Eye (tissue), 1 donor: Measurements from ENCODE around the gene BRICD5.

Source experiments
- DNase-seq: peaks from one replicate; pipeline ENCODE4 v3.0.0-alpha.2; 2015

The BRICD5 gene

GRCh38 chr16:2196981-2197511, 13.6 kb downstream of the BRICD5 start:
- no peak for DNase-seq

- DNase-seq = peak; percentile 46
Observed at GRCh38 chr16:2196162-2196980, 14.3 kb downstream of the BRICD5 start, which contains the start of gene CASKIN1. Gene CASKIN1 (minus strand): TSS chr16:2196605. CDS start chr16:2196432, 173 bp downstream.

DNA sequence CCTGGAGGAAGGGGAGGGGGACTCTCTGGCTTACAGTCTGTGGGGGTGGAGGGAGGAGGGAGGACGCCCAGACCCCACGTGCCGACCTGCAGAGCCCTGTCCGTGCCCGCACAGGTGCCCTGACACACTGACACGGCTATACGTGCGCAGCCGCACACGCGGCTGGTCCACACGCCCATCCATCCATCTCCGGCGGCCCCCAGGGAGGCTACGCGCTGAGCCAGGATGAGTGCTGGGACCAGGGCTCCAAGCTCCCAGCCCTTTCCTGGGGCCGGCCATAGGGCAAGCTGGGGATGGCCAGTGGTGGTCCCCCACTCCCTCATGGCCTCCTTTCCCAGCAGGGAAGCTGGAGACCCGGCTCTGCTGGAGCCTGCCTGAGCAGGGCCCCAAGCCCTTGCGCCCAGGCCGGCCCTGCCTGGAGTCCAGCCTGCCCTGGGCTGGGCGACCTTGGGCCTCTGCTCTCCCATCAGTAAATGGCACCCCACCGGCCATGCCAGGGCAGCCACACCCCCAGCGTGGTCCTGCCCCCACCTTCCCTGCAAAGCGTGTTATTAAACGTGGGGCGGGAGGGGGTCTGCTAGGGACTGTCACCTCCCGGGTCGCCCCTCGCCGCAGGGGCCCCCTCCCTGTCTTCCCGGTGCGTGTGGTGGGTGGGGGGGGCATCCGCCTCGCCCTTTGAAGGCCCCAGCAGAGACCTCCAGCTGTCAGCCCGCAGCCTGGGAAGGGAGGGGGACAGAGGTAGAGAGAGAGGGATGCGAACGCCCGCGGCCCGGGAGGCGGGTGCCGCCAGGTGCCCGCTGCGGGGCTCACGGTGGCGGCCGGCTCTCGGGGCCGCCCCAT, 15.1 kb downstream of the BRICD5 start:
- DNase-seq = peak; percentile 58

DNA sequence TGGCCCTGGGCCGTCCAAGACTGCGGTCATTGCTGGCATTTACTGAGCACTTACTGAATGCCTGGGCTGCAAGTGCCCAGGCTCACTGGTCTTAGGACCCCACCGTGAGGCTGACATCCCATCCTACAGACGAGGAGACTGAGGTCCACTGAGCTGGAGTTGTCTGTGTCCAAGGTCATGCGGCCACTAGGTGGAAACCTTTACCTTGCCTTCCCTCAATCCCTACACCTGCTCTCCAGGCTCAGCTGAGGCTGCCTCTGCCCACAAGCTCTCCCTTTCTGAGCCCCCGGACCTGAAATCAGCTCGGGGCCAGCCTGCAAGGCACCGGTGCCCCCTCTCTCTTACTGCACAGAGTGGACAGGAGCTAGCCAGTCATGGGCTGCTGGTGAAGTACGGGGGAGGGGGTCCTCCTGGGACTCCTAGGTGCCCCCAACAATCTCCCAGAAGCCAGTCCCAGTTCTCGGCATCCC, 15.8 kb downstream of the BRICD5 start:
- DNase-seq = peak; percentile 64

- DNase-seq = peak; percentile 38
Observed at GRCh38 chr16:2194166-2194834, 16.4 kb downstream of the BRICD5 start.

DNA sequence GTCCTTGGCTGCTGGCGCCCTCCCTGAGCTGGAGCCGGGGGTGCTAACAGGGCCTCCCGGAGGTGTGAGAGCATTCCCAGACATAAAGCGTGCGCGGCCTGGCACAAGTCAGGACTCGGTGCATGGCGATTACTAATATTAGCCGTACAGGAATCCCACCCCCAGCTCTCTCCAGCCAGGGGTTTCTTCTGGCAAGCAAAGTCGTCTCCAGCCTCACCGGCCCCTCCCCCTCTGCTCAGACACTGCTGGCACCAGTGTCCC, 19.3 kb downstream of the BRICD5 start:
- DNase-seq = no peak

DNA sequence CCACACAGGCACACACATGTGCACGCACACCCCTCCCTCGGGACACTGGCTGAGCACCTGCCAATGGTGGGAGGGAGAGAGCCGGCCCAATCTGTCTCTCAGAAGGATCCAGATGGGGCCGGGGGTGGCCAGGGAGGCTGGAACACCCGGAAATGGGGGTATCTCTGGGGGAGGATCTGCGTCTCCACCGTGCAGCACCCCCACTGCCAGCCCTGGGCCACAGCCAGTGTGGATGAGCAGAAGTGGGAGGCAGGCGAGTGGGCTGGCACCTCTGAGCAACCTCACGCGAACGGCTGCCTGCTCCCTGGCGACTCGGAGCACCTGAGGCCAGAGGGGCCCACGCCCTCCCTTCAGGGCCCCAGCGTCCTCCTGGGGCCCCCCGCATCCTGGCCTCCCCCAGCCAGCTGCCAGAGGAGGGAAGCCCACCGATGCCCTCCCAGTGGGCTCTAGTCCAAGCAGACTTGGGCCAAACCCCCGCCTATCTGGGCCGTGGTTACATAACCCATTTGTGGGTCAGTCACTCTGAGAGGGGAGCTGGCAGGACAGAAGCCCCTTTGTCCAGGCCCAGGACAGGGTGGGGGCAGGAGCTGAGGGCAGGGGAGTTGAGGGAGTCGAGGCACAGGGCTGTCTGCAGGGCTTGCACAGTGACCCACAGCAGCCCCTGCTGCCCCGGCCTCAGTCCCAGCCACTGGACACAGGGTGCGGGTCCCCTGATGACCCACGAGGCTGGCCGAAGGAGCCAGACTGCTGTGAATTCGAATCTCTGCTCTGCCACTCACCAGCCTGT, 19.8 kb downstream of the BRICD5 start:
- DNase-seq = no peak

GRCh38 chr16:2190002-2190658, 20.5 kb downstream of the BRICD5 start:
- no peak for DNase-seq

DNA sequence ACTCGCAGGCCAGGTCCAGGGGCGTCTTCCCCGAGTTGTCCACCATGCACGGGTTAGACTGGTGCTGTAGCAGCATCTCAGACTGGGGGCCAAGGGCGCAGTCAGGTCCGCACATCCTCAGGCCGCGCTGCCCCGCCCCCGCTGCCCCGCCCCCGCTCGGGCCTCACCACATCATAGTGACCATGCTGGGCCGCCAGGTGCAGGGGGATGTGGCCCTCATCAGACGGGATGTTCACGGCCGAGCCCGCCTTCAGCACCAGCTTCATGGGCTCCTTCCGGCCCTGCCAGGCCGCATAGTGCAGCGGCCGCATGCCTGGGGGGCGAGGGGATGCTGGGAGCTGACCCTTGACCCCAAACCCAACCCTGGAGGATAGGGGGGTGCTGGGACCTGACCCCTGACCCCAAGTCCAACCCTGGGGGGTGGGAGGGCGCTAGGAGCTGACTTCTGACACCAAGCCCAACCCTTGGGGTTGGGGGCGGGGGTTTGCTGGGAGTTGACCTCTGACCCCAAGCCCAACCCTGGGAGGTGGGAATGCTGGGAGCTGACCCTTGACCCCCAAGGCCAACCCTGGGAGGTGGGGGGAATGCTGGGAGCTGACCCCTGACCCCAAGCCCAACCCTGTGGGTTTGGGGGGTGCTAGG, 21.3 kb downstream of the BRICD5 start:
- no peak for DNase-seq

- no peak for DNase-seq
Observed at GRCh38 chr16:2188395-2188794, 22.3 kb downstream of the BRICD5 start.

DNA sequence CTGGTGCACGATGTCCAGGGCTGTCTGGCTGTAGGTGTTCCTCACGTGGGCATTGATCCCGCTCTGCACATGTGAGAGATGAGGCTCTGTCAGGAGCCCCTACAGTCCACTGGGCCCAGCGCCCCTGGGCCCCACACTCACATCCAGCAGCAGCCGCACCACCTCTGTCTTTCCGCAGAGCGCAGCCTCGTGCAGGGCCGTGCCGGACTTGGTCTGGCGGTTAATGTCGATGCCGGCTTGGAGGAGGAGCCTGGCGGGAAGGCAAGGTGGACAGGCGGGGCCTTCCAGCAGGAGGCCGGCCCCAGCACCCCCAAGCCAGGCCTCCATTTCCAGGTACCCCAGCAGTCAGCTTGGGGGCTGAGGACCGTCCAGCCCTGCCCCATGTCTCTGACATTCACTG, 23.5 kb downstream of the BRICD5 start:
- DNase-seq = no peak

DNA sequence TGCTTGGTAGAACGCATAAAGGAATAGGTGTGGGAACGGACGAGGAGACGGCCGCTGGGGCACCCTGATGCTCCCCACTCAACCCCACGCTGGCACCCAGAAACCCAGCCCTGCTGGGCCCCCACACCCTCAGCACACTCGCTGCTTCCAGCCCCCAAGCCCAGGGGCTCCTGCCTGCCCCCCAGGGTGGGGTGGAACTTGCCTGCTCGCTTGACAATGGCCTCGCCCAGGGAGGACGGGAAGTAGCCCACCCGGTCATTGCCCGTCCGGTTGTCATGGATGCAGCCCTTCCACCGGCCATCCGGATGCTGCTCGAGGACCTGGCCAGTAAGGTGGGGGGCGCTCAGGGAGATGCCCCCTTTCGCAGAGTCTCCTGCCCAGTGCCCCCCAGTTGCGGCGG, 24.2 kb downstream of the BRICD5 start:
- DNase-seq = no peak

DNA sequence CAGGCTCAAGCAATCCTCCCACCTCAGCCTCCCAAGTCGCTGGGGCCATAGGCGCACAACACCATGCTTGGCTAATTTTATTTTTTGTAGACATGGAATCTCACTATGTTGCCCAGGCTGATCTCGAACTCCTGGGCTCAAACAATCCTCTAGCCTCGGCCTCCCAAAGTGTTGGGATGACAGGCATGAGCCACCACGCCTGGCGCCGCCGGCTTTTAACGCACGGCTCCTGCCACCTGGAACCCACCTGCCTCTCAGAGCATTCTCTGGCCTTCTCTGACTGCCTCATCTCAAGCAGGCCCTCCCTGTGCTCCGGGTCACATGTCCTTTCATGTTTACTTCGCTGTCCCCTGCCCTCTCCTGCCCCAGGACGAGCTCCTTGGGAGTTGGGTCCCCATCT, 24.6 kb downstream of the BRICD5 start:
- no peak for DNase-seq

GRCh38 chr16:2184962-2185361, 25.7 kb downstream of the BRICD5 start:
- DNase-seq = no peak

GRCh38 chr16:2184346-2184745, 26.3 kb downstream of the BRICD5 start:
- no peak for DNase-seq

DNA sequence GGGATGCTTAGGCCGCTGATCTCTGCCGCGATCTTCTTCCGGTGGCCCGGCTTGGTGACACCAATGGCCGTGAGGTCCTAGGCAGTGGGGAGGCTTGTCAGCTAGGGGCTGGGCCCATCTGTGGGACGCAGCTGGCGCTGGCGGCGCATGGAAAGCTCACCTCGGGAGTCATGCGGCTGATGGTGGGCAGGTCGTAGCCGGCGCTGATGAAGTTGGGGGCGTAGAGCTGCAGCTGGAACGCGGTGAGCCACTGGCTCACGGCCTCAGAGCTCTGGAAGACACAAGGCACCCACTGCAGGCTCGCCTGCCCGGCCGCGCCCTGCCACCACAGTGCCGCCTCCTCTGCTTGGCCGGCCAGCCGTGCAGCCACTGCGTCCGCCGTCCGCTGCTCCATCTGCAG, 27.0 kb downstream of the BRICD5 start:
- DNase-seq = no peak

GRCh38 chr16:2181952-2182351, 28.7 kb downstream of the BRICD5 start:
- no peak for DNase-seq

DNA sequence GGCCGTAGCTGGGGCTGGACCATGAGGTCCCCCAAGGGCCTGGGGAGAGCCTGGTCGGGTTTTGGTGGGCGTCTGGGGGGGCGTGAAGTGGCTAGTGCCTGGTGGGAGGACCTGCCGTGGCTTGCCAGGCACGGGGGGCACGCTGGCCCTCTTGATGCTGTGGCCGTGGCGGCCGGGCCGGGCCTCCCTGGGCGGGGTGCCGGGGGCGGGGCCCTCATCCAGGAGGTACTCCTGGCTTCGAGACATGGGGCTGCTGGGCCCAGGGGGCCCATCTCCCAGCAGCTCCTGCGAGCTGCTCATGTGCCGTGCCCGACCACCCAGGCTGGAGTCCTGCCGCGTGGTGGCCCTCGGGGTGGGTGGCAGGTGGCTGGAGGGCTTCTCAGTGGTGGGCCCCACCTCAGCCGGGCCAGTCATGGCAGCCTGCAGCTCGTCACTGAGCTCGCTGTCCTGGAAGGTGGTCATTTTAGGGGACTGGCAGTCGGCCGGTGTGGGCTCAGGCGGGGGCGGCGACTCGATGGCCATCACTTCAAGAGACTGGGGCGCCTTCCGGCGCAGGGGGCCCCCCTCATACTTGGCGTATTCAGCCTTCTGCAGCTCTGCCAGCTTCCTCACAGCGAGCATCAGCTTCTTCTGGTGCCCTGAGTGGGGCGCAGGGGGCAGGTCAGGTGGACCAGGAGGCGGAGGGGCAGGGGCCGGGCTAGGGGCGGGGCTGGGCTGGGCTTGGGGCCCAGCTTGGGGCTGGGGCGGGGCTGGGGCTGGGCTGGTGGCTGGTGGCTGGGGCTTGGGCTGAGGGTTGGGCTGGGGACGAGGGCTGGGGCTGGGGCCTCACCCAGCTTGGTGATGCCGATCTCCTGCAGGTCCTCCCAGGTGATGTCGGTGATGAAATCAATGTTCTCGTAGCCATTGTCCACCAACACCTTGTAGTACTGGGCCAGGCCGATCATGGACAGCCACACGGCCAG, 29.4 kb downstream of the BRICD5 start:
- no peak for DNase-seq

GRCh38 chr16:2180461-2180860, 30.2 kb downstream of the BRICD5 start:
- no peak for DNase-seq

DNA sequence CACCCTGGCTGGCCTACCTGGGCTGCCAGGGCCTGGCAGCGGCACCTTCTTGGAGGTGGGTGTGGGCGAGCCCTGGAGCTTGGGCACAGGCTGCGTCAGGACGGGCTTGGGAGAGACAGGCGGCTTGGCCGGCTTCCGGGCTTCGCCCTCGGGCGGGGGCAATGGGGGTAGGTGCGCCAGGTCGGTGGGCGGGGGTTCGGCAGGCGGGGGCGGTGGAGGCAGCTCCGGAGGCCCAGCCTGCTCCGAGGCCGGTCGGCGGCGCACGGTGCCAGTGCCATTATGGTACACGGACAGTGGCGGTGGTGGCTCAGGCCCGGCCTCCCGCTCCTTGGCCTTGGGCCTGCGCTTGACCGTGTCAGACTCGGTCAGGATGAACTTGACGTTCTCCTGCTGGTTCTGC, 31.1 kb downstream of the BRICD5 start:
- no peak for DNase-seq
